Aorta (tissue), 5 donors: ENCODE measurements around the gene CACNA1A. TPM values are rescaled to one million over a fixed set of nuclear protein-coding genes. Genes with fewer than 3 reads are reported as not detected.

ENCODE experiments used
- ATAC-seq: fragments of 200-7000 bp; cut with Tn5 transposase; one replicate; pipeline ENCODE4 v1.9.1; 2022; ENCODE audit warnings: moderate library complexity; ENCODE audit not compliant: low FRiP score
- DNase-seq, 2 donors: peaks; one replicate each; pipeline ENCODE4 v3.0.0-alpha.2; 2020
- H3K27ac ChIP-seq, 2 donors: one replicate each; pipeline ENCODE4 v1.5.1; 2013; ENCODE audit warnings: low read length in 2 of 2, mild to moderate bottlenecking in 2 of 2, moderate library complexity in 2 of 2, control low read depth in 1 of 2, inconsistent platforms in 1 of 2, low read depth in 1 of 2
- H3K27me3 ChIP-seq, 2 donors: one replicate each; pipeline ENCODE4 v1.6.1; 2013; ENCODE audit warnings: control low read depth in 1 of 2, low read length in 1 of 2, mild to moderate bottlenecking in 1 of 2, moderate library complexity in 1 of 2; ENCODE audit not compliant: insufficient read depth in 2 of 2, control insufficient read depth in 1 of 2
- H3K36me3 ChIP-seq, 2 donors: one replicate each; pipeline ENCODE4 v1.6.1; 2013; ENCODE audit warnings: control low read depth in 1 of 2, low read length in 1 of 2, mild to moderate bottlenecking in 1 of 2; ENCODE audit not compliant: insufficient read depth in 2 of 2, control insufficient read depth in 1 of 2
- H3K4me1 ChIP-seq, 2 donors: one replicate each; pipeline ENCODE4 v1.6.1; 2013; ENCODE audit warnings: low read length in 2 of 2, control low read depth in 1 of 2, mild to moderate bottlenecking in 1 of 2, moderate library complexity in 1 of 2; ENCODE audit not compliant: insufficient read depth in 2 of 2, control insufficient read depth in 1 of 2
- H3K4me3 ChIP-seq, 2 donors: one replicate each; pipeline ENCODE4 v1.5.1; 2013; ENCODE audit warnings: low read length in 2 of 2, control low read depth in 1 of 2, mild to moderate bottlenecking in 1 of 2
- H3K9me3 ChIP-seq: one replicate; pipeline ENCODE4 v1.6.1; 2013; ENCODE audit warnings: mild to moderate bottlenecking, low read length; ENCODE audit not compliant: control insufficient read depth
- WGBS, 2 donors: extraction: QIAGEN DNeasy Blood & Tissue Kit; methylation state at CpG; one replicate each; pipeline ENCODE4 v1.1.7; 2013; 5-methylcytosine and 5-hydroxymethylcytosine counted together
- intact Hi-C, 2 donors: fragments of 100-400 bp; cut with DNase I; formaldehyde crosslinking; loops; one replicate each; pipeline versions ENCODE4 v1.14.2 to v1.15.0; 2022
- polyA plus RNA-seq, 2 donors: library from polyadenylated mRNA; stranded (reverse); fragments of 200-250 nt; gene quantifications; one replicate each; pipeline ENCODE4 v1.2.3, GENCODE V29; 2013
- total RNA-seq, 2 donors: library from RNA; stranded (reverse); fragmentation: NEBNext Ultra II Directional; extraction: Animal tissue kit (Norgen Biotek cat#: 25700); gene quantifications; one replicate each; pipeline ENCODE4 v1.2.1, GENCODE V29; 2021
- donor health status: healthy with polysubstance abuse.
- donor health status: Bipolar disorder and iron deficiency.
- donor health status: DM: no; HTN: no; CAD: no.
- donor health status: DM: no; HTN: no; CAD: no.
- donor health status: DM: yes; HTN: yes; CAD: no.

Gene CACNA1A
- total and polyA plus RNA-seq, 4 donors: 0.26 to 3.6 (median 1.3) TPM

DNA sequence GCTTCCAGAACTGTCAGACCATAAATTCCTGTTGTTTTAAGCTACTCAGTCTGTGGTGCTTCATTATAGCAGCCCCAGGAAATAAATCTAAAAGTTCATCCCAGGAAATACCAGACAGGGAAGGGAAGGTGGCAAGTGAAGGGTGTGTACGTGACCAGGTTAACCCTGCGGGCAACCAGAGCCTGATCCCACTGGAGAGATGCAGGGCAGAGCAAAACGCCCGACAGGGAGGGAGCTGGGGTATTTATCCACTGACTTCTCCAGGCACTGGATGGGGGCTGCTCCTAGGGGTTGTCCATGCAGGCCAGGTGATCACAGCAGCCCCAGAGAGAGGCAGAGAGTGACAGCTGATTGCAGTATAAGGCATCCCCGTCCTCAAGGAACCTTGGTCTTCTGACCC is 150.9 kb downstream of the CACNA1A start:
- no peaks in the 10 kb centered on the region for H3K27me3 ChIP-seq
- H3K27ac ChIP-seq: no peak overlapping the region
- H3K36me3 ChIP-seq: no peaks in the 10 kb centered on the region
- ATAC-seq (no peak), DNase-seq (no peak)
- no peak overlapping the region for H3K4me3 ChIP-seq
- WGBS, 2 donors: 55 to 56% methylated on average over 5 of the region's 5 CpGs
- H3K4me1 ChIP-seq: no peaks in the 10 kb centered on the region
- peaks cover 4% of the 10 kb centered on the region for H3K9me3 ChIP-seq
- intact Hi-C loops: no loop called here

DNA sequence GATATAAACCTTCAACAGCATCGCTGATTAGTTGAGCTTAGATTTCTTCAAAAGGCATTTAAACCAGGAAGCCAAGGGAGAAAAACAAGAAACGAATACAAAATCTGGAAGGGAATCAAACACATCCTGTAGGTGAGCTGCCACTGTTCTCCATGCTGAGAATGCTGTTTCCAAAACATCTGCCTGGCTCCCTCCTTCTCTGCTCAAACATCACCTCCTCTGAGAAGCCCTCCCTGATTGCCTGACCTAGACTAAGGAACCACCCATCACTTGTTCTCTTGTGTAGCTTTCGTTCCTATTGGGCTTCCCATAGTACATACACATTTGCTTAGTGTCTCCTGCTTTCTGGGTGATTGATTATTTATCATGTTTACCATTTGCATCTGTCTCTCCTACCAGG is 152.7 kb downstream of the CACNA1A start:
- H3K4me3 ChIP-seq: no peak overlapping the region
- no peak overlapping the region for H3K27ac ChIP-seq
- no peaks in the 10 kb centered on the region for H3K4me1 ChIP-seq
- 75 to 83% methylated on average over 3 of the region's 3 CpGs for WGBS, 2 donors
- peaks cover 0 to 1% of the 10 kb centered on the region in 2 donors for H3K27me3 ChIP-seq
- no peaks in the 10 kb centered on the region for H3K36me3 ChIP-seq
- ATAC-seq (no peak), DNase-seq (no peak)
- intact Hi-C loops: no loop called here
- H3K9me3 ChIP-seq: peaks cover 6% of the 10 kb centered on the region

DNA sequence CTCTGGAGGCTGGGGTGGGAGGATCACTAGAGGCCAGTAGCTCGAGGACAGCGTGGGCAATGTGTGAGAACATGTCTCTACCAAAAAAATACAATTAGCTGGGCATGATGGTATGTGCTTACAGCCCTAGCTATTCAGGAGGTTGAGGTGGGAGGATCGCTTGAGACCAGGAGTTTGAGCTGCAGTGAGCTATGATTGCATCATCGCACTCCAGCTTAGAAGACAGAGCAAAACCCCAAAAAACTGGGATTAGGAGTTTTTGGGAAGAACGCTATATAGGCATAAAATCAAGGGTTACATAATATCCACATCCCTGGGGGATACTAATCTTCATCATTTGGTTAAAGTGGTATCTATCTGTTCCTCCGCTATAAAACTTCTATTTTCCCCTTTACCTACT is 155.5 kb downstream of the CACNA1A start:
- Histone ChIP-seq H3K9me3 (peaks cover 6% of the 10 kb centered on the region), H3K36me3 (no peaks in the 10 kb centered on the region), H3K27me3 (peaks cover 0 to 1% of the 10 kb centered on the region in 2 donors), H3K27ac (no peak overlapping the region), H3K4me1 (no peaks in the 10 kb centered on the region), H3K4me3 (no peak overlapping the region)
- 88 to 94% methylated on average over 6 of the region's 6 CpGs for WGBS, 2 donors
- intact Hi-C loops: no loop called here
- DNase-seq (no peak), ATAC-seq (no peak)

DNA sequence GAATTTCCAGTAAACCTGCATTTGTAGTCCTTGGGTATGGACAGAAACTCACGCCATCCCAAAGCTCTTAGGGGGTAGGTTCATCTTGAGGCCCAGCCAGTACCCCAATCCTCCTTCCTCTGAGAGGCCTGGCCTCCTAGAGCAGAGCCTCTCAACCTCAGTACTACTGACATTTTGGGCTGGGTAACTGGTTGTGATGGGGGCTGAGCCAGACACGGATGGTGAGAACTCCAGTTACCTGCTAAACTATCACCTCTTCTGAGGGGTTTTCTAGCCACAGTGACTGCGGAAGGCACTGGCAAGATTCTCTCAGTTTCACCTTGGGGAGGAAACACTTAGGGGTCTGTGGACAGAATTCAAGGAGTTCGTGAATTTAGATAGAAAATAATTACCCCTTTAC is 156.2 kb downstream of the CACNA1A start:
- 89 to 91% methylated on average over 4 of the region's 4 CpGs for WGBS, 2 donors
- DNase-seq: no peak
- H3K9me3 ChIP-seq: peaks cover 6% of the 10 kb centered on the region
- intact Hi-C loops: no loop called here
- no peak overlapping the region for H3K4me3 ChIP-seq
- H3K27me3 ChIP-seq: peaks cover 0 to 1% of the 10 kb centered on the region in 2 donors
- ATAC-seq: no peak
- H3K36me3 ChIP-seq: no peaks in the 10 kb centered on the region
- no peaks in the 10 kb centered on the region for H3K4me1 ChIP-seq
- H3K27ac ChIP-seq: no peak overlapping the region

DNA sequence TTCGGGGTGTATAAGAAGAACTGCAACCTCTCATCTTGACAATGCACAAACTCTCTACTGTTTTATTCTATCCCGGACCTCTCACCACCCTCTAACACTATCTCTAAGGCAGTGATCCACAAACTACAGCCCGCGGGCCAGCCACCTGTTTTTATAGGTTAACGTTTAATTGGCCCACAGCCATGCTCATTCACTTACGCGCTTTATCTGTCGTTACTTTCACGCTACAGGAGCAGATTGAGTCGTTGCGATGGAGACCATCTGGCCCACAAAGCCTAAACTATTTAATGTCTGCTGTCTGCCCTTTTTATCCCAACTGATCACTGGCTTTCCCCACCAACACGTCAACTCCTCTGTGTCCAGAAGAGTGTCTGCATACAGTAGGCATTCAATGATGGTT is 158.9 kb downstream of the CACNA1A start:
- intact Hi-C loops: no loop called here
- WGBS, 2 donors: 85 to 86% methylated on average over 12 of the region's 12 CpGs
- no peak for ATAC-seq

DNA sequence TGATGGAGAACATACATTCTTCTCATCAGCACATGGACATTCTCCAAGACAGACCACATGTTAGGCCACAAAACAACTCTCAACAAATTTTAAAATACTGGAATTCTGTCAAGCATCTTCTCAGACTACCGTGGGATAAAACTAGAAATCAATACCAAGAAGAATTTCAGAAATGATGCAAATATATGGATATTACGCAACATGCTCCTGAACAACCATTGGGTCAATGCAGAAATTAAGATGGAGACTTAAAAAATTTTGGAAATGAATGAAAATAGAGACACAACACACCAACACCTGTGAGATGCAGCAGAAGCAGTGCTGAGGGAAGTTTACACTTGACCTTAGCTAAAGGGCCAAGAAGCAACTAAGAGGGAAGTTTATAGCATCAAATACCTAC is 162.8 kb downstream of the CACNA1A start:
- no peak overlapping the region for H3K4me3 ChIP-seq

More for the DNA sequence above, 158.9 kb downstream of the CACNA1A start:
- H3K27ac ChIP-seq: no peak overlapping the region
- peaks cover 6% of the 10 kb centered on the region for H3K9me3 ChIP-seq
- H3K4me1 ChIP-seq: no peaks in the 10 kb centered on the region
- no peak overlapping the region for H3K4me3 ChIP-seq
- peaks cover 0 to 1% of the 10 kb centered on the region in 2 donors for H3K27me3 ChIP-seq
- H3K36me3 ChIP-seq: no peaks in the 10 kb centered on the region
- DNase-seq: no peak

DNA sequence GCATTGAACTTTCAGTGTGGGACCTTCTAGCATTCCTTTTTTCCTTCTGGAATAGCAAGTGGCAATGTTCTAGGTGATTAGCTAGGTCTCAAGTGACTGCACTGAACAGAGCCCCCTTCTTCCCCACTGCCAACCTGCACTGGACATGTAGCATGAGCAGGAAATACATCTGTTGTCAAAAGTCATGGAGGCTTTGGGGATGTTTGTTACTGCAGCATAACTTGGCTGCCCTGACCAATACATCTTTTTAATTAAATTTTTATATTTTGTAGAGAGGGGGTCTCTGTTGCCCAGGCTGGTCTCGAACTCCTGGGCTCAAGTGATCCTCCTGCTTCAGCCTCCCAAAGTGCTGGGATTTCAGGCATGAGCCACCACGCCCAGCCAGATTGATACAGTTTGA is 163.6 kb downstream of the CACNA1A start:
- no peaks in the 10 kb centered on the region for H3K4me1 ChIP-seq
- no peak for ATAC-seq

More for the DNA sequence above, 162.8 kb downstream of the CACNA1A start:
- DNase-seq: no peak
- intact Hi-C loops: no loop called here
- WGBS, 2 donors: 69 to 86% methylated on average over 2 of the region's 2 CpGs
- Histone ChIP-seq H3K36me3 (no peaks in the 10 kb centered on the region), H3K9me3 (no peaks in the 10 kb centered on the region), H3K27me3 (no peaks in the 10 kb centered on the region), H3K4me1 (no peaks in the 10 kb centered on the region), H3K27ac (no peak overlapping the region)
- no peak for ATAC-seq

DNA sequence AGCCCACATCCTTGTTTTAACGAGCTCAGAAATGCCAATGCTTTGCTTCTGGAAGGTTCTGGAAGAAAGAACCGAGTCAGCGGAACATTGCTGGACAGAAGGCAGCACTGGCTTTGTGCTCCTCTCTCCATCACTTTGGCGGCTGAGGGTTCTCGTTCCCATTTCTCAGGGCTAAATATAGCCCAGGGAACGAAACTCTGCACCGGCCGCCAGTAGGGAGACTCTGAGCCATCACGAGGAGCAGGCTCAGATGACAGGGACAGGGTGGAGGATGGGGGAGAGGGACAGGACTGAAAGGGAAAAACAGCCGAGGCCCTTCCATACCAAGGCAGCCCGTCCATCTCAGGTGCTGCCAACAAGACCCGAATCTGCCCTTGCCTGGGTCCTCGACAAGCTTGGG is 166.4 kb downstream of the CACNA1A start:
- Histone ChIP-seq H3K4me1 (no peaks in the 10 kb centered on the region), H3K27ac (no peak overlapping the region), H3K36me3 (no peaks in the 10 kb centered on the region), H3K27me3 (peaks cover 0 to 4% of the 10 kb centered on the region in 2 donors), H3K9me3 (peaks cover 8% of the 10 kb centered on the region), H3K4me3 (no peak overlapping the region)
- intact Hi-C loops: no loop called here
- 19 to 29% methylated on average over 13 of the region's 13 CpGs for WGBS, 2 donors
- no peak for ATAC-seq
- no peak for DNase-seq

More for the DNA sequence above, 163.6 kb downstream of the CACNA1A start:
- Histone ChIP-seq H3K36me3 (no peaks in the 10 kb centered on the region), H3K27ac (no peak overlapping the region), H3K9me3 (no peaks in the 10 kb centered on the region), H3K4me3 (no peak overlapping the region), H3K27me3 (no peaks in the 10 kb centered on the region)
- intact Hi-C loops: no loop called here
- DNase-seq: no peak
- 54 to 62% methylated on average over 2 of the region's 2 CpGs for WGBS, 2 donors

DNA sequence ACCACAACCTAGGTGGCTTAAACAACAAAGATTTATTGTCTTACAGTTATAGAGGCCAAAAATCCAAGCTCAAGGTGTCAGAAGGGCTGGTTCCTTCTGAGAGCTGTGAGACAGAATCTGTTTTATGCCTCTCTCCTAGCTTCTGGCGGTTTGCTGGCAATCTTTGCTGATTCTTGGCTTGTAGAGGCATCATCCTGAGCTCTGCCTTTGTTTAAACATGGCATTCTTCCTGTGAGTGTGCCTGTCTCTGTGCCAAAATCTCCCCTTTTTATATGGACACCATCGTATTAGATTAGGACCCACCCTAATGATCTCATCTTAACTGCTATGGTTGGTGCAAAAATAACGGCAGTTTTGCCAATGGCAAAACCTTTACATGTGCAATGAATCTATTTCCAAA is 169.1 kb downstream of the CACNA1A start:
- 73 to 81% methylated on average over 3 of the region's 3 CpGs for WGBS, 2 donors
- no peak for DNase-seq

More for the DNA sequence above, 169.1 kb downstream of the CACNA1A start:
- Histone ChIP-seq H3K36me3 (no peaks in the 10 kb centered on the region), H3K27ac (no peak overlapping the region), H3K4me3 (no peak overlapping the region), H3K27me3 (peaks cover 0 to 4% of the 10 kb centered on the region in 2 donors), H3K9me3 (peaks cover 11% of the 10 kb centered on the region), H3K4me1 (no peaks in the 10 kb centered on the region)
- intact Hi-C loops: no loop called here
- no peak for ATAC-seq
